Nephron (organoid): ENCODE results near the gene OGFOD3.

ENCODE experiments used
- H3K27ac Mint-ChIP-seq, 3 experiments: 2 replicates each; pipeline ENCODE4 v1.8.0; 2020; ENCODE audit warnings: mixed read lengths in 3 of 3, mild to moderate bottlenecking in 2 of 3, moderate library complexity in 1 of 3
- H3K27me3 Mint-ChIP-seq: 2 replicates; pipeline ENCODE4 v1.8.0; 2021; ENCODE audit warnings: low read depth, mild to moderate bottlenecking, moderate library complexity, mixed read lengths
- H3K36me3 Mint-ChIP-seq: 2 replicates; pipeline ENCODE4 v1.8.0; 2020; ENCODE audit warnings: low read depth, mixed read lengths
- H3K4me1 Mint-ChIP-seq: 2 replicates; pipeline ENCODE4 v1.8.0; 2020; ENCODE audit warnings: mixed read lengths
- H3K4me3 Mint-ChIP-seq, 3 experiments: 2 replicates each; pipeline ENCODE4 v1.8.0; 2020; ENCODE audit warnings: mild to moderate bottlenecking in 3 of 3, mixed read lengths in 3 of 3, moderate library complexity in 2 of 3
- H3K9me3 Mint-ChIP-seq: 2 replicates; pipeline ENCODE4 v1.8.0; 2020; ENCODE audit warnings: mixed read lengths
- CTCF ChIP-seq, 3 experiments: fragments of 200-600 bp; sonication (generic); IDR thresholded peaks; one replicate each; pipeline ENCODE4 v1.5.0; 2021; ENCODE audit warnings: antibody characterized with exemption in 3 of 3; ENCODE audit not compliant: unreplicated experiment in 3 of 3

OGFOD3 gene

GRCh38 chr17:82400206-82400605, 18.2 kb downstream of the OGFOD3 start:
- Mint-ChIP-seq H3K36me3 (peaks cover 27% of the 10 kb centered on the region), H3K4me1 (peaks cover 35% of the 10 kb centered on the region), H3K27me3 (no peaks in the 10 kb centered on the region), H3K9me3 (no peaks in the 10 kb centered on the region), H3K4me3 (no peak overlapping the region), H3K27ac (peak overlapping the region; percentile 19 to 90 (median 42))
- no peak for TF ChIP-seq CTCF (IDR thresholded peaks at IDR 0.05; ENCODE audit: unreplicated experiment in 3 of 3)

- H3K27me3 Mint-ChIP-seq, result no peaks in the 10 kb centered on the region
- peaks cover 25% of the 10 kb centered on the region for H3K36me3 Mint-ChIP-seq
- peaks cover 35% of the 10 kb centered on the region for H3K4me1 Mint-ChIP-seq
- H3K4me3 Mint-ChIP-seq, result peak overlapping the region in 1 of 3 experiments; percentile 68
- no peak for TF ChIP-seq CTCF (IDR thresholded peaks at IDR 0.05; ENCODE audit: unreplicated experiment in 3 of 3)
- H3K27ac Mint-ChIP-seq, result peak overlapping the region; percentile 75 to 90 (median 89)
- H3K9me3 Mint-ChIP-seq, result no peaks in the 10 kb centered on the region
These were observed 18.7 kb downstream of the OGFOD3 start for GRCh38 chr17:82399601-82400101.

- no peaks in the 10 kb centered on the region for H3K9me3 Mint-ChIP-seq
- peaks cover 35% of the 10 kb centered on the region for H3K4me1 Mint-ChIP-seq
- H3K27ac Mint-ChIP-seq, result peak overlapping the region; percentile 75 to 90 (median 89)
- H3K36me3 Mint-ChIP-seq, result peaks cover 28% of the 10 kb centered on the region
- TF ChIP-seq CTCF (IDR thresholded peaks at IDR 0.05; ENCODE audit: unreplicated experiment in 3 of 3), result no peak
- H3K27me3 Mint-ChIP-seq, result no peaks in the 10 kb centered on the region
- H3K4me3 Mint-ChIP-seq, result peak overlapping the region in 1 of 3 experiments; percentile 68
These were observed 19.3 kb downstream of the OGFOD3 start for GRCh38 chr17:82399041-82399441.

GRCh38 chr17:82397449-82398335, 20.7 kb downstream of the OGFOD3 start:
- Mint-ChIP-seq H3K27me3 (no peaks in the 10 kb centered on the region), H3K4me3 (no peak overlapping the region), H3K27ac (no peak overlapping the region), H3K9me3 (no peaks in the 10 kb centered on the region), H3K4me1 (peaks cover 35% of the 10 kb centered on the region), H3K36me3 (peaks cover 29% of the 10 kb centered on the region)
- no peak for TF ChIP-seq CTCF (IDR thresholded peaks at IDR 0.05; ENCODE audit: unreplicated experiment in 3 of 3)

GRCh38 chr17:82396601-82397435, 21.6 kb downstream of the OGFOD3 start:
- TF ChIP-seq CTCF (IDR thresholded peaks at IDR 0.05; ENCODE audit: unreplicated experiment in 3 of 3), result no peak
- Mint-ChIP-seq H3K9me3 (no peaks in the 10 kb centered on the region), H3K27me3 (no peaks in the 10 kb centered on the region), H3K36me3 (peaks cover 33% of the 10 kb centered on the region), H3K4me1 (peaks cover 34% of the 10 kb centered on the region), H3K27ac (no peak overlapping the region), H3K4me3 (no peak overlapping the region)
